ENCODE results near the gene TRERF1.
"Not testable (repeated sequence)": the region's sequence is repeated elsewhere in the genome, so short reads cannot be mapped to it uniquely, and the experiment has no call there.

Gene TRERF1

GRCh38 chr6:42210551-42210950 is 241.2 kb downstream of the TRERF1 start:
- no peak for DNase-seq

GRCh38 chr6:42207559-42207958 is 244.2 kb downstream of the TRERF1 start:
- not testable (repeated sequence) for DNase-seq

- DNase-seq, result no peak
These were observed 246.9 kb downstream of the TRERF1 start for GRCh38 chr6:42204768-42205282.

GRCh38 chr6:42203183-42203582 is 248.5 kb downstream of the TRERF1 start:
- DNase-seq, result no peak

- DNase-seq, result not testable (repeated sequence)
These were observed 249.4 kb downstream of the TRERF1 start for GRCh38 chr6:42202131-42202915.

- no peak for DNase-seq
These were observed 250.3 kb downstream of the TRERF1 start for GRCh38 chr6:42201382-42201781.

- no peak for DNase-seq
These were observed 251.7 kb downstream of the TRERF1 start for GRCh38 chr6:42200035-42200434.

GRCh38 chr6:42199106-42199981 is 252.4 kb downstream of the TRERF1 start:
- DNase-seq, result no peak

- DNase-seq, result no peak
These were observed 254.0 kb downstream of the TRERF1 start for GRCh38 chr6:42197555-42198362.

GRCh38 chr6:42195415-42195814 is 256.3 kb downstream of the TRERF1 start:
- DNase-seq, result no peak

- no peak for DNase-seq
These were observed 257.7 kb downstream of the TRERF1 start for GRCh38 chr6:42194056-42194455.

- no peak for DNase-seq
These were observed 258.2 kb downstream of the TRERF1 start for GRCh38 chr6:42193491-42193894.

- not testable (repeated sequence) for DNase-seq
These were observed 259.3 kb downstream of the TRERF1 start for GRCh38 chr6:42192385-42192784.

GRCh38 chr6:42190554-42191183 is 261.1 kb downstream of the TRERF1 start:
- no peak for DNase-seq

- DNase-seq, result no peak
These were observed 263.3 kb downstream of the TRERF1 start for GRCh38 chr6:42188406-42188805.

- no peak for DNase-seq
These were observed 266.1 kb downstream of the TRERF1 start for GRCh38 chr6:42185597-42185996.

- DNase-seq, result no peak
These were observed 267.3 kb downstream of the TRERF1 start for GRCh38 chr6:42184475-42184874.

GRCh38 chr6:42182101-42182500 is 269.6 kb downstream of the TRERF1 start:
- DNase-seq, result no peak

- no peak for DNase-seq
These were observed 271.8 kb downstream of the TRERF1 start for GRCh38 chr6:42179945-42180313.

- no peak for DNase-seq
These were observed 272.3 kb downstream of the TRERF1 start for GRCh38 chr6:42179261-42179944.

GRCh38 chr6:42177514-42178364 is 274.0 kb downstream of the TRERF1 start:
- no peak for DNase-seq

Measured in midbrain (tissue), 1 donor.